H9 (cell line): ENCODE measurements around the gene CACNA1I. TPM values are rescaled to one million over a fixed set of nuclear protein-coding genes. Genes with fewer than 3 reads are reported as not detected.

Experiments
- DNase-seq: peaks from one replicate; pipeline ENCODE4 v3.0.0-alpha.2; 2017
- H2AFZ ChIP-seq: one replicate; pipeline ENCODE4 v1.6.1; 2013; ENCODE audit warnings: mild to moderate bottlenecking, low read length, control low read depth, moderate library complexity
- H2AK5ac ChIP-seq: 2 replicates; pipeline ENCODE4 v1.6.1; 2013; ENCODE audit warnings: low read length, control low read depth, mixed read lengths; ENCODE audit not compliant: insufficient read length
- H2BK120ac ChIP-seq: one replicate; pipeline ENCODE4 v1.6.1; 2013; ENCODE audit warnings: low read depth, mild to moderate bottlenecking, low read length, control low read depth, inconsistent platforms; ENCODE audit not compliant: poor library complexity, severe bottlenecking
- H2BK12ac ChIP-seq: 2 replicates; pipeline ENCODE4 v1.6.1; 2013; ENCODE audit warnings: low read length, control low read depth, mixed read lengths, low read depth; ENCODE audit not compliant: insufficient read length
- H2BK15ac ChIP-seq: 2 replicates; pipeline ENCODE4 v1.6.1; 2013; ENCODE audit warnings: low read depth, low read length, control low read depth
- H2BK20ac ChIP-seq: one replicate; pipeline ENCODE4 v1.6.1; 2013; ENCODE audit warnings: low read depth, mild to moderate bottlenecking, low read length, control low read depth, inconsistent platforms; ENCODE audit not compliant: poor library complexity, severe bottlenecking
- H2BK5ac ChIP-seq: 2 replicates; pipeline ENCODE4 v1.6.1; 2013; ENCODE audit warnings: low read length, control low read depth, mixed read lengths; ENCODE audit not compliant: insufficient read length
- H3K14ac ChIP-seq: 2 replicates; pipeline ENCODE4 v1.6.1; 2013; ENCODE audit warnings: low read length, control low read depth; ENCODE audit not compliant: insufficient read depth
- H3K18ac ChIP-seq: 2 replicates; pipeline ENCODE4 v1.6.1; 2013; ENCODE audit warnings: low read depth, mild to moderate bottlenecking, mixed read lengths, low read length, control low read depth; ENCODE audit not compliant: insufficient read length
- H3K23ac ChIP-seq: 2 replicates; pipeline ENCODE4 v1.6.1; 2013; ENCODE audit warnings: low read length, control low read depth, mixed read lengths, low read depth; ENCODE audit not compliant: insufficient read length
- H3K23me2 ChIP-seq: 2 replicates; pipeline ENCODE4 v1.6.1; 2013; ENCODE audit warnings: low read depth, mild to moderate bottlenecking, mixed read lengths, low read length, control low read depth; ENCODE audit not compliant: insufficient read length, poor library complexity, severe bottlenecking
- H3K27ac ChIP-seq: 2 replicates; pipeline ENCODE4 v1.5.1; 2013; ENCODE audit warnings: low read length, control low read depth, mixed read lengths, low read depth; ENCODE audit not compliant: insufficient read length
- H3K27me3 ChIP-seq: 2 replicates; pipeline ENCODE4 v1.6.1; 2013; ENCODE audit warnings: low read length, control low read depth, inconsistent platforms; ENCODE audit not compliant: insufficient read depth
- H3K4ac ChIP-seq: 2 replicates; pipeline ENCODE4 v1.6.1; 2013; ENCODE audit warnings: low read depth, mild to moderate bottlenecking, control low read depth, inconsistent platforms, low read length, moderate library complexity
- H3K4me1 ChIP-seq: 2 replicates; pipeline ENCODE4 v1.6.1; 2013; ENCODE audit warnings: low read length, control low read depth, inconsistent platforms; ENCODE audit not compliant: insufficient read depth
- H3K4me2 ChIP-seq: 2 replicates; pipeline ENCODE4 v1.6.1; 2013; ENCODE audit warnings: low read length, control low read depth, mixed read lengths; ENCODE audit not compliant: insufficient read length, insufficient read depth
- H3K56ac ChIP-seq: 2 replicates; pipeline ENCODE4 v1.6.1; 2013; ENCODE audit warnings: low read depth, mild to moderate bottlenecking, mixed read lengths, low read length, control low read depth; ENCODE audit not compliant: insufficient read length
- H3K79me1 ChIP-seq: 2 replicates; pipeline ENCODE4 v1.6.1; 2013; ENCODE audit warnings: low read depth, mild to moderate bottlenecking, moderate library complexity, low read length, control low read depth, inconsistent platforms; ENCODE audit not compliant: insufficient read depth, poor library complexity, severe bottlenecking
- H3K79me2 ChIP-seq: 2 replicates; pipeline ENCODE4 v1.6.1; 2013; ENCODE audit warnings: low read length, control low read depth, inconsistent platforms; ENCODE audit not compliant: insufficient read depth
- H3K9ac ChIP-seq: 2 replicates; pipeline ENCODE4 v1.6.1; 2013; ENCODE audit warnings: low read length, control low read depth, mixed read lengths; ENCODE audit not compliant: insufficient read length; ENCODE audit errors: extremely low read depth
- H3K9me3 ChIP-seq: one replicate; pipeline ENCODE4 v1.6.1; 2013; ENCODE audit warnings: low read depth, low read length, inconsistent platforms; ENCODE audit not compliant: control insufficient read depth
- H3T11ph ChIP-seq: one replicate; pipeline ENCODE4 v1.6.1; 2013; ENCODE audit warnings: mild to moderate bottlenecking, low read length, control low read depth, inconsistent platforms
- H4K20me1 ChIP-seq: one replicate; pipeline ENCODE4 v1.6.1; 2013; ENCODE audit not compliant: control insufficient read depth, insufficient read length, insufficient read depth
- H4K5ac ChIP-seq: 2 replicates; pipeline ENCODE4 v1.6.1; 2013; ENCODE audit warnings: low read depth, mild to moderate bottlenecking, mixed read lengths, low read length, control low read depth; ENCODE audit not compliant: insufficient read length
- H4K8ac ChIP-seq: replicated peaks from 2 replicates; pipeline ENCODE4 v1.6.1; 2013; ENCODE audit warnings: low read length, control low read depth, mixed read lengths, low read depth; ENCODE audit not compliant: insufficient read length
- H4K91ac ChIP-seq: 2 replicates; pipeline ENCODE4 v1.6.1; 2013; ENCODE audit warnings: low read depth, mild to moderate bottlenecking, moderate library complexity, mixed read lengths, low read length, control low read depth; ENCODE audit not compliant: insufficient read length
- H3K27ac Mint-ChIP-seq, 3 experiments: 2 replicates in 2 of 3; 3 replicates in 1 of 3; pipeline ENCODE4 v1.8.0; 2020 to 2021; ENCODE audit warnings: mixed read lengths in 3 of 3, mild to moderate bottlenecking in 1 of 3, moderate library complexity in 1 of 3
- H3K27me3 Mint-ChIP-seq: 2 replicates; pipeline ENCODE4 v1.8.0; 2021; ENCODE audit warnings: low read depth, mild to moderate bottlenecking, moderate library complexity, mixed read lengths
- H3K36me3 Mint-ChIP-seq, 3 experiments: 2 replicates in 2 of 3; 3 replicates in 1 of 3; pipeline ENCODE4 v1.8.0; 2020 to 2021; ENCODE audit warnings: low read depth in 3 of 3, mixed read lengths in 3 of 3; ENCODE audit not compliant: insufficient read depth in 1 of 3
- H3K4me1 Mint-ChIP-seq, 2 experiments: 2 replicates each; pipeline ENCODE4 v1.8.0; 2020; ENCODE audit warnings: mixed read lengths in 2 of 2
- H3K4me3 Mint-ChIP-seq, 2 experiments: 2 replicates in 1 of 2; 3 replicates in 1 of 2; pipeline ENCODE4 v1.8.0; 2020 to 2021; ENCODE audit warnings: mild to moderate bottlenecking in 2 of 2, mixed read lengths in 2 of 2, moderate library complexity in 1 of 2
- H3K9me3 Mint-ChIP-seq, 2 experiments: 2 replicates in 1 of 2; 3 replicates in 1 of 2; pipeline ENCODE4 v1.8.0; 2020; ENCODE audit warnings: mild to moderate bottlenecking in 2 of 2, mixed read lengths in 2 of 2, moderate library complexity in 1 of 2
- CTCF ChIP-seq: fragments of 200-600 bp; sonication (generic); conservative IDR thresholded peaks from 3 replicates; pipeline ENCODE4 v1.8.0; 2021; ENCODE audit warnings: antibody characterized with exemption, mild to moderate bottlenecking
- WGBS: extraction: QIAGEN DNeasy Blood & Tissue Kit; methylation state at CpG from one replicate; pipeline ENCODE4 v1.1.7; 2013; ENCODE audit warnings: missing lambda C conversion rate, low lambda C conversion rate, mixed read lengths; ENCODE audit not compliant: insufficient read length; ENCODE audit errors: extremely low coverage; 5-methylcytosine and 5-hydroxymethylcytosine counted together
- total RNA-seq: library from RNA; stranded (reverse); gene quantifications from 2 replicates; pipeline ENCODE4 v1.2.1, GENCODE V29; 2021

Gene CACNA1I
- total RNA-seq, 1 experiment from 2014 or later, result 0.50 TPM

- no peak overlapping the region for H3T11ph ChIP-seq
- Mint-ChIP-seq H3K27ac (no peak overlapping the region; a peak in 1 of 7 replicates), H3K27me3 (peaks cover 2% of the 10 kb centered on the region), H3K4me1 (peaks cover 4 to 21% of the 10 kb centered on the region in 2 experiments; a peak in 3 of 4 replicates), H3K36me3 (peaks cover 0 to 8% (median 6%) of the 10 kb centered on the region in 3 experiments; a peak in 3 of 7 replicates), H3K4me3 (no peak overlapping the region), H3K9me3 (no peaks in the 10 kb centered on the region; a peak in 1 of 5 replicates)
- H3K27ac ChIP-seq, result no peak overlapping the region
- no peak overlapping the region for H3K4me2 ChIP-seq
- H3K79me2 ChIP-seq, result no peaks in the 10 kb centered on the region
- no peak overlapping the region for H2BK12ac ChIP-seq
- peaks cover under 1% of the 10 kb centered on the region for H3K23me2 ChIP-seq
- no peaks in the 10 kb centered on the region for H3K4me1 ChIP-seq
- H4K5ac ChIP-seq, result no peak overlapping the region
- WGBS, result no CpG with 5 or more reads among the region's 17 CpGs
- no peak overlapping the region for H3K9ac ChIP-seq
- no peaks in the 10 kb centered on the region for H3K27me3 ChIP-seq
- H3K18ac ChIP-seq, result no peak overlapping the region
- H3K9me3 ChIP-seq, result no peaks in the 10 kb centered on the region
- H4K91ac ChIP-seq, result no peak overlapping the region
- H2AFZ ChIP-seq, result no peak overlapping the region
- no peak overlapping the region for H2BK120ac ChIP-seq
- no peak overlapping the region for H2BK5ac ChIP-seq
- no peaks in the 10 kb centered on the region for H3K79me1 ChIP-seq
- no peak overlapping the region for H3K14ac ChIP-seq
- no peaks in the 10 kb centered on the region for H4K20me1 ChIP-seq
- H2AK5ac ChIP-seq, result no peak overlapping the region
- no peak overlapping the region for H2BK15ac ChIP-seq
- no peak for DNase-seq
- H3K56ac ChIP-seq, result no peak overlapping the region
- no peak overlapping the region for H2BK20ac ChIP-seq
- no peak overlapping the region for H3K23ac ChIP-seq
- no peak overlapping the region for H4K8ac ChIP-seq
- no peak overlapping the region for H3K4ac ChIP-seq
- no peak for TF ChIP-seq CTCF
Observed at GRCh38 chr22:39686776-39687525, 116.4 kb downstream of the CACNA1I start.
